GM12878 (cell line): ENCODE results near the gene TEX28. TPM values are rescaled to one million over a fixed set of nuclear protein-coding genes. Genes with fewer than 3 reads are reported as not detected.

Source experiments
- ATAC-seq: fragments of 200-7000 bp; cut with Tn5 transposase; 3 replicates; pipeline ENCODE4 v1.9.1; 2020; ENCODE audit warnings: mild to moderate bottlenecking, moderate library complexity
- BruUV-seq: library from RNA; stranded (reverse); fragments of 400-500 nt; replicated peaks from 2 replicates; lab custom pipeline; 2021; lab: Mats Ljungman, UMichigan
- CTCF ChIA-PET: fragments of 300-600 bp; sonication (Branson Sonifier 250); formaldehyde crosslinking; extraction: SDS; loops from one replicate; lab custom pipeline; 2021; ENCODE audit warnings: inconsistent platforms; lab: Yijun Ruan, JAX
- POLR2A ChIA-PET: fragments of 350-600 bp; formaldehyde crosslinking; extraction: SDS; loops from one replicate; lab custom pipeline; 2021; ENCODE audit warnings: inconsistent platforms; lab: Charles Lee
- RAD21 ChIA-PET: fragments of 300-600 bp; sonication (Branson Sonifier 250); formaldehyde crosslinking; loops from one replicate; lab custom pipeline; 2023; ENCODE audit warnings: antibody characterized with exemption; ENCODE audit not compliant: unreplicated experiment; lab: Charles Lee
- SMC1A ChIA-PET: fragments of 300-600 bp; sonication (Branson Sonifier 250); formaldehyde crosslinking; loops from one replicate; lab custom pipeline; 2023; ENCODE audit not compliant: unreplicated experiment, uncharacterized antibody; lab: Charles Lee
- DNase-seq: peaks from one replicate; pipeline ENCODE4 v3.0.0-alpha.2; 2011; ENCODE audit warnings: low read depth, low spot score
- FAIRE-seq: peaks from 3 replicates; lab custom pipeline; 2011; peaks lifted over from hg19 to GRCh38; lab: Jason Lieb, UNC
- H2AFZ ChIP-seq: 2 replicates; pipeline ENCODE4 v1.6.0; 2011; ENCODE audit warnings: low read depth, low read length, control low read depth; ENCODE audit not compliant: control insufficient read depth
- H3K27ac ChIP-seq: 2 replicates; pipeline ENCODE4 v1.5.1; 2011; ENCODE audit warnings: control low read depth; ENCODE audit not compliant: control insufficient read depth, insufficient read depth
- H3K27me3 ChIP-seq, 2 experiments: replicated peaks in 1 of 2; 2 replicates each; pipeline versions ENCODE4 v1.6.0 to v1.6.1; 2011; ENCODE audit warnings: low read length in 1 of 2; ENCODE audit not compliant: control insufficient read depth in 2 of 2, insufficient read depth in 2 of 2
- H3K36me3 ChIP-seq, 2 experiments: 2 replicates each; pipeline ENCODE4 v1.5.1; 2011; ENCODE audit warnings: low read length in 1 of 2; ENCODE audit not compliant: control insufficient read depth in 2 of 2, insufficient read depth in 2 of 2
- H3K4me1 ChIP-seq: 2 replicates; pipeline ENCODE4 v1.6.1; 2011; ENCODE audit warnings: mild to moderate bottlenecking, low read length, moderate library complexity, mixed read lengths; ENCODE audit not compliant: control insufficient read depth, insufficient read depth
- H3K4me2 ChIP-seq: 2 replicates; pipeline ENCODE4 v1.6.0; 2011; ENCODE audit warnings: control low read depth; ENCODE audit not compliant: control insufficient read depth, insufficient read depth
- H3K4me3 ChIP-seq: fragments of 200-600 bp; sonication (generic); 2 replicates; pipeline ENCODE4 v1.5.1; 2016
- H3K79me2 ChIP-seq: 2 replicates; pipeline ENCODE4 v1.6.0; 2011; ENCODE audit warnings: low read length; ENCODE audit not compliant: control insufficient read depth, insufficient read depth
- H3K9ac ChIP-seq: 2 replicates; pipeline ENCODE4 v1.8.0; 2011; ENCODE audit warnings: low read length, control low read depth, mixed read lengths; ENCODE audit not compliant: control insufficient read depth, insufficient read depth
- H3K9me3 ChIP-seq: replicated peaks from 3 replicates; pipeline ENCODE4 v1.5.1; 2011; ENCODE audit warnings: mild to moderate bottlenecking, low read length; ENCODE audit not compliant: control insufficient read depth, insufficient read depth
- H4K20me1 ChIP-seq: 2 replicates; pipeline ENCODE4 v1.6.0; 2011; ENCODE audit not compliant: control insufficient read depth, insufficient read depth
- ETV6 ChIP-seq, 2 experiments: fragments of 450-650 bp in 1 of 2; IDR thresholded peaks in 1 of 2; conservative IDR thresholded peaks in 1 of 2; 2 replicates each; pipeline ENCODE4 v1.6.1; 2014; ENCODE audit warnings: antibody characterized with exemption in 1 of 2, borderline replicate concordance in 1 of 2, low read depth in 1 of 2, mild to moderate bottlenecking in 1 of 2, moderate library complexity in 1 of 2
- GABPA ChIP-seq: IDR thresholded peaks from 2 replicates; pipeline ENCODE4 v1.6.1; 2014; ENCODE audit warnings: antibody characterized with exemption, low read depth, mild to moderate bottlenecking, inconsistent platforms
- HDAC2 ChIP-seq: fragments of 200-600 bp; sonication (generic); IDR thresholded peaks from 2 replicates; pipeline ENCODE4 v1.6.1; 2017
- SIX5 ChIP-seq: IDR thresholded peaks from 2 replicates; pipeline ENCODE4 v1.6.1; 2011; ENCODE audit warnings: mild to moderate bottlenecking, low read depth, low read length, moderate library complexity; ENCODE audit not compliant: severe bottlenecking
- SMAD5 ChIP-seq: IDR thresholded peaks from 2 replicates; pipeline ENCODE4 v1.6.1; 2016; ENCODE audit warnings: antibody characterized with exemption, low read depth
- ZNF207 ChIP-seq: fragments of 450-650 bp; IDR thresholded peaks from 2 replicates; pipeline ENCODE4 v1.6.1; 2014; ENCODE audit warnings: antibody characterized with exemption, mild to moderate bottlenecking, borderline replicate concordance
- WGBS: methylation state at CpG from one replicate; pipeline ENCODE4 v1.1.6; 2016; ENCODE audit warnings: low lambda C conversion rate; ENCODE audit not compliant: insufficient replicate concordance, insufficient coverage; ENCODE audit errors: missing lambda C conversion rate; 5-methylcytosine and 5-hydroxymethylcytosine counted together
- in situ Hi-C: fragments of 300-500 bp; cut with MboI; formaldehyde crosslinking; loops from 9 replicates; pipeline ENCODE4 v1.14.3; 2018; ENCODE audit warnings: mixed read lengths
- intact Hi-C: fragments of 100-400 bp; cut with micrococcal nuclease; formaldehyde crosslinking; loops from one replicate; pipeline ENCODE4 v1.14.2; 2022; ENCODE audit not compliant: unreplicated experiment
- polyA plus RNA-seq, 11 experiments: library from polyadenylated mRNA; depleted of rRNA in 4 of 11; unstranded in 6 of 11; stranded (reverse) in 5 of 11; fragments of >200 nt; fragmentation: Nextera tagmentation in 4 of 11; fragmentation: Illumina TruSeq in 1 of 11; extraction: Ambion mirVana in 4 of 11; extraction: Trizol in 1 of 11; gene quantifications; 1 replicate in 1 of 11; 2 replicates in 10 of 11; pipeline versions ENCODE4 v1.2.1 to v1.2.3, GENCODE V29; 2011 to 2016; ENCODE audit warnings: inconsistent platforms in 2 of 11, missing spikeins in 2 of 11, low read depth in 1 of 11
- total RNA-seq, 4 experiments: library from RNA; depleted of rRNA in 3 of 4; stranded (reverse); fragments of >200 nt in 3 of 4; fragmentation: Illumina TruSeq in 1 of 4; extraction: Trizol in 1 of 4; gene quantifications; 2 replicates each; pipeline versions ENCODE4 v1.2.1 to v1.2.3, GENCODE V29; 2013 to 2021
- TF ChIP-seq, protein P1 (sequence below): fragments of 450-650 bp; IDR thresholded peaks from 2 replicates; pipeline ENCODE4 v1.6.1; 2017; ENCODE audit warnings: mild to moderate bottlenecking
- TF ChIP-seq, protein P2 (sequence below): fragments of 450-650 bp; IDR thresholded peaks from 2 replicates; pipeline ENCODE4 v1.6.1; 2014; ENCODE audit warnings: mild to moderate bottlenecking

Gene TEX28
- total and polyA plus RNA-seq, 10 of the 15 experiments (the other 5 are each of a cell fraction or from before 2014, with no cell fraction given): not detected

DNA sequence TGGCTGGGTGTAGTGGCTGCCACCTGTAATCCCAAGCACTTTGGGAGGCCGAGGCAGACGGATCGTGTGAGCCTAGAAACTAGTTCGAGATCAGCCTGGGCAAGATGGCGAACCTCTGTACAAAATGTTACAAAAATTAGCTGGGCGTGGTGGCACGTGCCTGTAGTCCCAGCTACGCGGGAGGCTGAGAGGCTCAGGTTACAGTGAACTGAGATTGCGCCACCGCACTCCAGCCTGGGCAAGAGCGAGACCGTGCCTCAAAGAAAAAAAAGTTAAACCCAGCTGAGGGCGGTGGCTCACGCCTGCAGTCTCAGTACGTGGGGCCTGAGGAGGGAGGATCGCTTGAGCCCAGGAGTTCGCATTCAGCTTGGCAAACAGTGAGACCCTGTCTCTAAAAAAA is 1.8 kb upstream of the TEX28 start:
- intact Hi-C loops (no loop called here), in situ Hi-C loops (no loop called here)
- SMC1A ChIA-PET: no interaction called here
- ATAC-seq (no peak), DNase-seq (no peak), FAIRE-seq (no peak)
- H3K36me3 ChIP-seq: no peaks in the 10 kb centered on the region
- no TSS peak for BruUV-seq
- H3K9ac ChIP-seq: no peak overlapping the region
- no peaks in the 10 kb centered on the region for H4K20me1 ChIP-seq
- no peaks in the 10 kb centered on the region for H3K79me2 ChIP-seq
- RAD21 ChIA-PET: no interaction called here
- H3K27me3 ChIP-seq: no peaks in the 10 kb centered on the region
- CTCF ChIA-PET: interaction anchor here (2.0 kb wide), 1 partner anchor 12 kb away, joined by 10 read pairs; no protein-coding TSS in a partner anchor
- H3K27ac ChIP-seq: no peak overlapping the region
- H3K4me1 ChIP-seq: no peaks in the 10 kb centered on the region; the same call in 1 of the 2 replicates
- no peak overlapping the region for H2AFZ ChIP-seq
- TF ChIP-seq GABPA (no peak), SMAD5 (no peak), ETV6 (conservative IDR thresholded peaks at IDR 0.05 in 1 of 2, IDR thresholded peaks at IDR 0.05 in 1 of 2; ENCODE audit: borderline replicate concordance in 1 of 2, low read depth in 1 of 2) (no peak), SIX5 (no peak), HDAC2 (no peak), ZNF207 (no peak)
- TF ChIP-seq, protein P1, sequence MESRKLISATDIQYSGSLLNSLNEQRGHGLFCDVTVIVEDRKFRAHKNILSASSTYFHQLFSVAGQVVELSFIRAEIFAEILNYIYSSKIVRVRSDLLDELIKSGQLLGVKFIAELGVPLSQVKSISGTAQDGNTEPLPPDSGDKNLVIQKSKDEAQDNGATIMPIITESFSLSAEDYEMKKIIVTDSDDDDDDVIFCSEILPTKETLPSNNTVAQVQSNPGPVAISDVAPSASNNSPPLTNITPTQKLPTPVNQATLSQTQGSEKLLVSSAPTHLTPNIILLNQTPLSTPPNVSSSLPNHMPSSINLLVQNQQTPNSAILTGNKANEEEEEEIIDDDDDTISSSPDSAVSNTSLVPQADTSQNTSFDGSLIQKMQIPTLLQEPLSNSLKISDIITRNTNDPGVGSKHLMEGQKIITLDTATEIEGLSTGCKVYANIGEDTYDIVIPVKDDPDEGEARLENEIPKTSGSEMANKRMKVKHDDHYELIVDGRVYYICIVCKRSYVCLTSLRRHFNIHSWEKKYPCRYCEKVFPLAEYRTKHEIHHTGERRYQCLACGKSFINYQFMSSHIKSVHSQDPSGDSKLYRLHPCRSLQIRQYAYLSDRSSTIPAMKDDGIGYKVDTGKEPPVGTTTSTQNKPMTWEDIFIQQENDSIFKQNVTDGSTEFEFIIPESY: no peak
- TF ChIP-seq, protein P2, sequence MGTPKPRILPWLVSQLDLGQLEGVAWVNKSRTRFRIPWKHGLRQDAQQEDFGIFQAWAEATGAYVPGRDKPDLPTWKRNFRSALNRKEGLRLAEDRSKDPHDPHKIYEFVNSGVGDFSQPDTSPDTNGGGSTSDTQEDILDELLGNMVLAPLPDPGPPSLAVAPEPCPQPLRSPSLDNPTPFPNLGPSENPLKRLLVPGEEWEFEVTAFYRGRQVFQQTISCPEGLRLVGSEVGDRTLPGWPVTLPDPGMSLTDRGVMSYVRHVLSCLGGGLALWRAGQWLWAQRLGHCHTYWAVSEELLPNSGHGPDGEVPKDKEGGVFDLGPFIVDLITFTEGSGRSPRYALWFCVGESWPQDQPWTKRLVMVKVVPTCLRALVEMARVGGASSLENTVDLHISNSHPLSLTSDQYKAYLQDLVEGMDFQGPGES: no peak
- TF ChIP-seq, all 136 proteins: peak for 0
- Histone ChIP-seq H3K4me2 (no peak overlapping the region), H3K9me3 (no peaks in the 10 kb centered on the region; the same call in 2 of the 3 replicates), H3K4me3 (no peak overlapping the region)
- 82% methylated on average over 18 of the region's 18 CpGs for WGBS
- POLR2A ChIA-PET: no interaction called here
